Breast epithelium (tissue), 3 donors: ENCODE results near the gene ADAMTS4.

ENCODE experiments used
- CTCF ChIP-seq, 3 donors: fragments of 450-650 bp; IDR thresholded peaks; one replicate each; pipeline ENCODE4 v1.5.1; 2016 to 2017; ENCODE audit warnings: antibody characterized with exemption in 3 of 3, mild to moderate bottlenecking in 3 of 3, moderate library complexity in 3 of 3
- POLR2AphosphoS5 ChIP-seq, 3 donors: sonication (generic); formaldehyde crosslinking; IDR thresholded peaks; one replicate each; pipeline ENCODE4 v1.6.1; 2017; ENCODE audit warnings: antibody characterized with exemption in 3 of 3

GRCh38 chr1:161137881-161138280 is 61.0 kb downstream of the ADAMTS4 start:
- TF ChIP-seq POLR2AphosphoS5 (IDR thresholded peaks at IDR 0.05) (no peak), CTCF (IDR thresholded peaks at IDR 0.05) (no peak)
